Measurements from ENCODE around the gene TLX3.

TLX3 gene

GRCh38 chr5:171323007-171323406, 14.0 kb downstream of the TLX3 start:
- TF ChIP-seq CTCF (IDR thresholded peaks at IDR 0.05; ENCODE audit: low read depth, low read length, missing control alignments), result no peak
- Histone ChIP-seq H3K4me3 (ENCODE audit: low read depth, low read length) (no peak overlapping the region), H3K27ac (no peak overlapping the region), H3K36me3 (replicated peaks) (no peaks in the 10 kb centered on the region), H3K27me3 (replicated peaks) (peaks cover 66% of the 10 kb centered on the region)
- DNase-seq, result no peak
- in situ Hi-C loops (cut with HindIII; ENCODE audit: low pct_ligation_motif_present, low sequenced_read_pairs), result no loop called here

DNA sequence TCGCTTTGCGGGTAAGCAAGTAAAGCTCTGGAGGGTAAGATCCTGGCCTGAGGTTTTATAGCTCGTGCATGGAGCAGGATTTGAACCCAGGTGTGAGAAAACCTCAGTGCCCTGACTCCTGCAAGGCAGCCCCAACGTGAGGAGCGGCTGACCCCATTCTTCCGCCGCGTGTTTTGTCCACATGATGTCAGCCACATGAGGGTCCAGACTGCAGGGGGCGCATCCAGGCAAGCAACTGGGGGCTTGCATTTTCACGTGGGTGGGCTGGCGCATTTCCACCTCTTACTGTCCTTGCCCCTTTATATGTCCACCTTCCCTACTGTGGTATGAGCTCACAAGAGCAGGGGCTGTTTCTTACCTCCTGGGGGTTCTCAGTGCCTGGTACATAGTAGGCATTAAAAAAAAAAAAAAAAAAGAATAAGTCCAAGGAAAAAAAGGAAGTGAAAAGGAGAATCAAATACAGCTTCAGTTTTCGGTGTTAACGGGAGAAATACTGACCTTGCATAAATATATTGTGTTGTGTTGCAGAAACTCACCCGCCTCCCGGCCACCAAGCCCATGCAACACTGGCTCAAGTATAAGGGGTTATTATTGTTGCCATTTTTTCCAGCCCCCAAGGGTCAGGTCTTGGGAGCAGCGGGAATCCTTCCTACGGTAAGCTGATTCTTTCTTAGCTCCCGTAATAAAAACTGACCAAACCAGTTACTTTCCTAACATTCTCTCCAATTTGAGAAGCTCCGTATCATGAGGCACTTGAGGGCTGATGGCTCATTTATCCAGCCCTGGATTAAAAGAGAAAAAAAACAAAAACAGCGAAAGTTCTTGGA, 15.0 kb downstream of the TLX3 start:
- H3K36me3 ChIP-seq (replicated peaks), result no peaks in the 10 kb centered on the region
- no peak overlapping the region for H3K27ac ChIP-seq
- no peak overlapping the region for H3K4me3 ChIP-seq (ENCODE audit: low read depth, low read length)
- no peak for TF ChIP-seq CTCF (IDR thresholded peaks at IDR 0.05; ENCODE audit: low read depth, low read length, missing control alignments)
- H3K27me3 ChIP-seq (replicated peaks), result peaks cover 57% of the 10 kb centered on the region
- in situ Hi-C loops (cut with HindIII; ENCODE audit: low pct_ligation_motif_present, low sequenced_read_pairs), result no loop called here
- DNase-seq, result no peak

DNA sequence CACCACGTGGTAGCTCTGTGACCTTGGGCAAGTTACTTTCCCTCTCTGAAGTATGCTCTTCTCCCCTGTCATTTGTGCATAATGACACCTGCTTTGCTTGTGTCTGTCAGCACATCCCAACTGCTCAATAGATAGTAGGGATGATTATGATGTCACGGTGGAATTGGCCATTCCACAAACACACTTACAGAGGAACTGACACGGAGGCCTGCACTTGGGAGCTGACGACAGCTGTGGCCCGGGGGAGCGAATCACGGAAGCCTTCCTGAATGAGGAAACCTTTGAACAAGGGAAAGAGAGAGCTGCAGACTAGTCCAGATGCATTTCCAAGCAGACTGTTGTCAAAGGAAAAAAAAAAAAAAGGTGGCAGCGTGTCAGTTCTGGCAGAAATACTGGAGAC, 21.0 kb downstream of the TLX3 start:
- in situ Hi-C loops (cut with HindIII; ENCODE audit: low pct_ligation_motif_present, low sequenced_read_pairs), result no loop called here

DNA sequence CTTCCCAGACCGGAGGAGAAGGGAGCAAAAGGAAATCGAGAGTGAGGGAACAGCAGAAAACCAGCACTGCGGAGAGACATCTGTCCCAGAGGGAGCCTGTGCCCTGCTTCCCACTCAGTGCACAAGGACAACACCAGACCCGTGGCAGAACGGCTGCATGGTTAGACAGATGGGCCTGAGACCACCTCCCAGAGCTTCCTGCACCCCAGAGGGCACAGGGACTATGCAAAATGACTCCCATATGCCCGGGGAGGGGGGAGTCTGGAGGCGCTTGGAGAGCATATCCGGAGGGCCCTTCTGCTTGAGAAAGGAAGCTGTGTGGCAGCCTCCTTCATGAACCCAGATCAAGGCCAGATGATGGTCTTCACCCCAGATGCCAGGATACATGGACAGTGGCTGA, 26.6 kb downstream of the TLX3 start:
- Histone ChIP-seq H3K36me3 (replicated peaks) (no peaks in the 10 kb centered on the region), H3K4me3 (ENCODE audit: low read depth, low read length) (no peak overlapping the region), H3K27me3 (replicated peaks) (peaks cover 4% of the 10 kb centered on the region), H3K27ac (no peak overlapping the region)
- DNase-seq, result no peak
- no peak for TF ChIP-seq CTCF (IDR thresholded peaks at IDR 0.05; ENCODE audit: low read depth, low read length, missing control alignments)
- in situ Hi-C loops (cut with HindIII; ENCODE audit: low pct_ligation_motif_present, low sequenced_read_pairs), result no loop called here

More for the DNA sequence above, 21.0 kb downstream of the TLX3 start:
- H3K27me3 ChIP-seq (replicated peaks), result peaks cover 11% of the 10 kb centered on the region
- no peak overlapping the region for H3K4me3 ChIP-seq (ENCODE audit: low read depth, low read length)
- TF ChIP-seq CTCF (IDR thresholded peaks at IDR 0.05; ENCODE audit: low read depth, low read length, missing control alignments), result no peak
- DNase-seq, result no peak
- H3K36me3 ChIP-seq (replicated peaks), result no peaks in the 10 kb centered on the region
- H3K27ac ChIP-seq, result no peak overlapping the region

- no peaks in the 10 kb centered on the region for H3K36me3 ChIP-seq (replicated peaks)
- peaks cover 4% of the 10 kb centered on the region for H3K27me3 ChIP-seq (replicated peaks)
- TF ChIP-seq CTCF (IDR thresholded peaks at IDR 0.05; ENCODE audit: low read depth, low read length, missing control alignments), result peak; percentile 85
- H3K4me3 ChIP-seq (ENCODE audit: low read depth, low read length), result peak overlapping the region; percentile 52
- no peak overlapping the region for H3K27ac ChIP-seq
- in situ Hi-C loops (cut with HindIII; ENCODE audit: low pct_ligation_motif_present, low sequenced_read_pairs), result no loop called here
- DNase-seq, result peak; percentile 43
Measured at GRCh38 chr5:171336521-171337209, 27.6 kb downstream of the TLX3 start.
